HL-60 (cell line): ENCODE results near the gene KDM1B.

Source experiments
- DNase-seq, 2 experiments: peaks; one replicate each; pipeline ENCODE4 v3.0.0-alpha.2; 2010 to 2020; ENCODE audit warnings: low read depth in 1 of 2, low spot score in 1 of 2
- H3K27ac ChIP-seq: fragments of 250-450 bp; sonication (Bioruptor Pico); replicated peaks from 2 replicates; pipeline ENCODE4 v1.5.1; 2020; ENCODE audit warnings: mild to moderate bottlenecking, moderate library complexity
- H3K27me3 ChIP-seq: fragments of 250-450 bp; sonication (Bioruptor Pico); 2 replicates; pipeline ENCODE4 v1.5.1; 2021; ENCODE audit warnings: mild to moderate bottlenecking, moderate library complexity; ENCODE audit not compliant: insufficient read depth, poor library complexity, severe bottlenecking
- H3K4me3 ChIP-seq: replicated peaks from 2 replicates; pipeline ENCODE4 v1.5.1; 2011; ENCODE audit warnings: mild to moderate bottlenecking, control low read depth, low read length; ENCODE audit not compliant: insufficient read depth
- GABPA ChIP-seq: IDR thresholded peaks from 2 replicates; pipeline ENCODE4 v1.6.1; 2012; ENCODE audit warnings: low read depth
- POLR2AphosphoS5 ChIP-seq: IDR thresholded peaks from 2 replicates; pipeline ENCODE4 v1.6.1; 2012; ENCODE audit warnings: low read depth
- SPI1 ChIP-seq: IDR thresholded peaks from 2 replicates; pipeline ENCODE4 v1.6.1; 2012; ENCODE audit warnings: low read depth, mild to moderate bottlenecking, borderline replicate concordance
- TF ChIP-seq, protein P1 (sequence below): IDR thresholded peaks from one replicate; pipeline ENCODE4 v1.5.1; 2011; ENCODE audit warnings: low read length, control low read depth, inconsistent platforms; ENCODE audit not compliant: insufficient read depth
- TF ChIP-seq, protein P2 (sequence below): IDR thresholded peaks from 2 replicates; pipeline ENCODE4 v1.6.1; 2012; ENCODE audit warnings: low read depth; ENCODE audit not compliant: insufficient replicate concordance

KDM1B gene

DNA sequence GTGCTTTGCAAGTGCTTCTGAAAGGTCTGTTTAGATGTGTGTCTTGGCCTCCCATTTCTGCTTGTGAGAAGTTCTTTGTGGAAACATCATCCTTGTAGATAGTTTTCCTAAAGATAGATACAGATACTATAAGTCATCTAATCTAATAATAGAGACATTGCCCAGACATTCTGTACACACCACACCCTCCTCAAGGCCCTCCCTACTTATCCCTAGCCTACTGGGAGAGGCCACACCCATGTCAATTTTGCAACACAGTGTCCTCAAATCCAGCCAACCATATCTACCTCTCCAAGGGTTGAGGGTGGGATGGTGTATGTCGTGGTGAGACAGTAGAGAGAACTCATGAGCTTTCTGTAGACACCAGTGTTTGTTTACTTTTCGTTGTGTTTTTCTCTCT, 6.2 kb downstream of the KDM1B start:
- Histone ChIP-seq H3K4me3 (no peak overlapping the region), H3K27ac (no peak overlapping the region), H3K27me3 (no peaks in the 10 kb centered on the region)
- TF ChIP-seq GABPA (no peak), SPI1 (no peak), POLR2AphosphoS5 (no peak)
- TF ChIP-seq, protein P1, sequence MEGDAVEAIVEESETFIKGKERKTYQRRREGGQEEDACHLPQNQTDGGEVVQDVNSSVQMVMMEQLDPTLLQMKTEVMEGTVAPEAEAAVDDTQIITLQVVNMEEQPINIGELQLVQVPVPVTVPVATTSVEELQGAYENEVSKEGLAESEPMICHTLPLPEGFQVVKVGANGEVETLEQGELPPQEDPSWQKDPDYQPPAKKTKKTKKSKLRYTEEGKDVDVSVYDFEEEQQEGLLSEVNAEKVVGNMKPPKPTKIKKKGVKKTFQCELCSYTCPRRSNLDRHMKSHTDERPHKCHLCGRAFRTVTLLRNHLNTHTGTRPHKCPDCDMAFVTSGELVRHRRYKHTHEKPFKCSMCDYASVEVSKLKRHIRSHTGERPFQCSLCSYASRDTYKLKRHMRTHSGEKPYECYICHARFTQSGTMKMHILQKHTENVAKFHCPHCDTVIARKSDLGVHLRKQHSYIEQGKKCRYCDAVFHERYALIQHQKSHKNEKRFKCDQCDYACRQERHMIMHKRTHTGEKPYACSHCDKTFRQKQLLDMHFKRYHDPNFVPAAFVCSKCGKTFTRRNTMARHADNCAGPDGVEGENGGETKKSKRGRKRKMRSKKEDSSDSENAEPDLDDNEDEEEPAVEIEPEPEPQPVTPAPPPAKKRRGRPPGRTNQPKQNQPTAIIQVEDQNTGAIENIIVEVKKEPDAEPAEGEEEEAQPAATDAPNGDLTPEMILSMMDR = no peak
- TF ChIP-seq, protein P2, sequence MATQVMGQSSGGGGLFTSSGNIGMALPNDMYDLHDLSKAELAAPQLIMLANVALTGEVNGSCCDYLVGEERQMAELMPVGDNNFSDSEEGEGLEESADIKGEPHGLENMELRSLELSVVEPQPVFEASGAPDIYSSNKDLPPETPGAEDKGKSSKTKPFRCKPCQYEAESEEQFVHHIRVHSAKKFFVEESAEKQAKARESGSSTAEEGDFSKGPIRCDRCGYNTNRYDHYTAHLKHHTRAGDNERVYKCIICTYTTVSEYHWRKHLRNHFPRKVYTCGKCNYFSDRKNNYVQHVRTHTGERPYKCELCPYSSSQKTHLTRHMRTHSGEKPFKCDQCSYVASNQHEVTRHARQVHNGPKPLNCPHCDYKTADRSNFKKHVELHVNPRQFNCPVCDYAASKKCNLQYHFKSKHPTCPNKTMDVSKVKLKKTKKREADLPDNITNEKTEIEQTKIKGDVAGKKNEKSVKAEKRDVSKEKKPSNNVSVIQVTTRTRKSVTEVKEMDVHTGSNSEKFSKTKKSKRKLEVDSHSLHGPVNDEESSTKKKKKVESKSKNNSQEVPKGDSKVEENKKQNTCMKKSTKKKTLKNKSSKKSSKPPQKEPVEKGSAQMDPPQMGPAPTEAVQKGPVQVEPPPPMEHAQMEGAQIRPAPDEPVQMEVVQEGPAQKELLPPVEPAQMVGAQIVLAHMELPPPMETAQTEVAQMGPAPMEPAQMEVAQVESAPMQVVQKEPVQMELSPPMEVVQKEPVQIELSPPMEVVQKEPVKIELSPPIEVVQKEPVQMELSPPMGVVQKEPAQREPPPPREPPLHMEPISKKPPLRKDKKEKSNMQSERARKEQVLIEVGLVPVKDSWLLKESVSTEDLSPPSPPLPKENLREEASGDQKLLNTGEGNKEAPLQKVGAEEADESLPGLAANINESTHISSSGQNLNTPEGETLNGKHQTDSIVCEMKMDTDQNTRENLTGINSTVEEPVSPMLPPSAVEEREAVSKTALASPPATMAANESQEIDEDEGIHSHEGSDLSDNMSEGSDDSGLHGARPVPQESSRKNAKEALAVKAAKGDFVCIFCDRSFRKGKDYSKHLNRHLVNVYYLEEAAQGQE = no peak
- no peak for DNase-seq

DNA sequence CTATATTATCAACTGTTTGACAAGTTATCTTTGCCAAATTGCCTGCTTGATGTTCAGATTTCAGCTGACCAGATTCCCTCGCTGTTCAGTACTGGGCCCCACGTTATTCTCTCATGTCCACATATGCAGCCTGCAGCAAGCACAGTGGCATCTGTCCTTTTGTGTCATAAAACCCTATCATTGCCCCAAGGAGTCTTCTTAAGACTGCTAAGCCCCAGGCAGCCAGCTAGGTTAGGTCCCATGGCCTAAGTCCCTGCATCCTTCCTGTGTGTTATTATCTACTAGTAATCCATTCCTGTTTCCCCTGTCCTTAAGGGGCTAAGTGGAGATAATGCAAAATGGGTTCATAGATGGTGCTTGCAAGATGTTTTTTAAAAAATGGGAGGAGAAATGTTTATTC, 7.2 kb downstream of the KDM1B start:
- Histone ChIP-seq H3K27me3 (no peaks in the 10 kb centered on the region), H3K4me3 (no peak overlapping the region), H3K27ac (no peak overlapping the region)
- TF ChIP-seq, protein P1 = no peak
- TF ChIP-seq SPI1 (no peak), GABPA (no peak)
- DNase-seq = no peak

GRCh38 chr6:18165751-18166150, 10.5 kb downstream of the KDM1B start:
- no peak for TF ChIP-seq POLR2AphosphoS5
- no peak for TF ChIP-seq GABPA
- TF ChIP-seq, protein P2 = no peak
- no peak for TF ChIP-seq SPI1
- TF ChIP-seq, protein P1 = no peak
- no peak overlapping the region for H3K4me3 ChIP-seq
- no peaks in the 10 kb centered on the region for H3K27me3 ChIP-seq
- no peak overlapping the region for H3K27ac ChIP-seq
- no peak for DNase-seq

DNA sequence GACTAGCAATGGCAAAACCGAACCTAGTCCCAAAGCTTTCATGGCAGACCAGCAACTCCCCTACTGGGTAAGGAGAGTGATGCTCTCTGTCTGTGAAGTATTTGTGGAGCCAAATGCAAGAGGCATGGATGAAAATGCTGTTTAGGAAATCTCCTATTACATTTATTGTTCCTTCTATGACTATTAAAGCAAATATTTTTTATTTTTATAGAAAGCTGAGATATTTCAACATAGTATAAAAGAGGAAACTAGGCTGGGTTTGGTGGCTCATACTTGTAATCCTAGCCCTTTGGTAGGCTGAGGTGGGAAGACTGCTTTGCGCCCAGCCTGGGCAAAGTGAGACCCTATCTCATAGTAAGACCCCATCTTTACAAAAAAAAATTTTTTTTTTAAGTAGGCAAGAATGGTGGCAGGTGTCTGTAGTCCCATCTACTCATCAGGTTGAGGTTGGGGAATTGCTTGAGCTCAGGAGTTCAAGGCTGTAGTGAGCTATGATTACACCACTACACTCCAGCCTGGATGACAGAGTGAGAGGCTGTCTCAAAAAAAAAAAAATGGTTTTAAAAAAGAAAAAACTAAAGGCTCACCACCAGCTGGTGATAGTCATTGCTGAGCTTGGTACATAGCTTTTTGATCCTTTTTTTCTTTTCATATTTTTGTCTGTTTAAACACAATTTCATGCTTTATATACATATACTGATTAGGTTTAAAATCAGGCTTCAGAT, 11.3 kb downstream of the KDM1B start:
- no peaks in the 10 kb centered on the region for H3K27me3 ChIP-seq
- no peak for DNase-seq
- no peak overlapping the region for H3K4me3 ChIP-seq
- H3K27ac ChIP-seq = no peak overlapping the region
- TF ChIP-seq POLR2AphosphoS5 = no peak
- no peak for TF ChIP-seq SPI1
- TF ChIP-seq, protein P1 = no peak
- no peak for TF ChIP-seq GABPA
- TF ChIP-seq, protein P2 = no peak
